DOHH2 (cell line): ENCODE measurements around the gene TNRC6C.
"Not testable (repeated sequence)": the region's sequence is repeated elsewhere in the genome, so short reads cannot be mapped to it uniquely, and the experiment has no call there.

Source experiments
- H3F3A ChIP-seq: fragments of 200-600 bp; sonication (generic), shearing (Covaris generic); 2 replicates; pipeline ENCODE4 v1.6.0; 2016; ENCODE audit warnings: antibody characterized with exemption, mild to moderate bottlenecking; ENCODE audit not compliant: control insufficient read depth, insufficient read depth
- H3K27ac ChIP-seq: fragments of 200-600 bp; sonication (generic); 2 replicates; pipeline ENCODE4 v1.5.1; 2014; ENCODE audit warnings: low read depth, mild to moderate bottlenecking, low read length, moderate library complexity
- H3K27me3 ChIP-seq: fragments of 200-600 bp; sonication (generic); 2 replicates; pipeline ENCODE4 v1.6.1; 2014; ENCODE audit warnings: mild to moderate bottlenecking, low read length, mixed read lengths; ENCODE audit not compliant: control insufficient read depth
- H3K36me3 ChIP-seq: fragments of 200-600 bp; sonication (generic); 2 replicates; pipeline ENCODE4 v1.6.1; 2014; ENCODE audit warnings: mild to moderate bottlenecking, low read length, moderate library complexity, mixed read lengths; ENCODE audit not compliant: control insufficient read depth
- H3K4me1 ChIP-seq: fragments of 200-600 bp; sonication (generic); 2 replicates; pipeline ENCODE4 v1.6.1; 2014; ENCODE audit warnings: mild to moderate bottlenecking, low read length, mixed read lengths; ENCODE audit not compliant: control insufficient read depth
- H3K4me2 ChIP-seq: fragments of 200-600 bp; sonication (generic); 2 replicates; pipeline ENCODE4 v1.6.0; 2014; ENCODE audit warnings: mild to moderate bottlenecking, low read length, moderate library complexity
- H3K4me3 ChIP-seq: fragments of 200-600 bp; sonication (generic); 2 replicates; pipeline ENCODE4 v1.5.1; 2014; ENCODE audit warnings: mild to moderate bottlenecking, low read length, mixed read lengths
- H3K79me2 ChIP-seq: fragments of 200-600 bp; sonication (generic); 2 replicates; pipeline ENCODE4 v1.6.1; 2014; ENCODE audit warnings: mild to moderate bottlenecking, low read length, mixed read lengths; ENCODE audit not compliant: control insufficient read depth
- H3K9me2 ChIP-seq: fragments of 200-600 bp; sonication (generic); replicated peaks from 2 replicates; pipeline ENCODE4 v1.6.1; 2014; ENCODE audit warnings: mild to moderate bottlenecking, low read length, mixed read lengths; ENCODE audit not compliant: control insufficient read depth
- H3K9me3 ChIP-seq: fragments of 200-600 bp; sonication (generic); 2 replicates; pipeline ENCODE4 v1.6.1; 2014; ENCODE audit warnings: antibody characterized with exemption, low read length, mixed read lengths; ENCODE audit not compliant: control insufficient read depth, insufficient read depth
- H4K20me1 ChIP-seq: fragments of 200-600 bp; sonication (generic); 2 replicates; pipeline ENCODE4 v1.6.0; 2014; ENCODE audit warnings: low read depth, mild to moderate bottlenecking, antibody characterized with exemption, low read length, moderate library complexity; ENCODE audit not compliant: control insufficient read depth, insufficient read depth
- CTCF ChIP-seq: fragments of 200-600 bp; sonication (generic); IDR thresholded peaks from one replicate; pipeline ENCODE4 v1.5.1; 2014; ENCODE audit warnings: antibody characterized with exemption, mild to moderate bottlenecking, low read depth, low read length; ENCODE audit not compliant: poor library complexity, severe bottlenecking
- EZH2phosphoT487 ChIP-seq: fragments of 200-600 bp; sonication (generic); IDR thresholded peaks from 2 replicates; pipeline ENCODE4 v1.6.1; 2017; ENCODE audit warnings: borderline replicate concordance, mild to moderate bottlenecking, antibody characterized with exemption, low read length, moderate library complexity, mixed read lengths

The TNRC6C gene

GRCh38 chr17:78062596-78062995 lies 104.1 kb downstream of the TNRC6C start:
- no peak for TF ChIP-seq EZH2phosphoT487
- TF ChIP-seq CTCF, result no peak
- Histone ChIP-seq H3K9me2 (no peaks in the 10 kb centered on the region), H3K4me3 (no peak overlapping the region), H3K79me2 (no peaks in the 10 kb centered on the region), H3K27me3 (no peaks in the 10 kb centered on the region), H3F3A (no peaks in the 10 kb centered on the region), H3K4me2 (no peak overlapping the region), H3K27ac (no peak overlapping the region), H3K4me1 (no peaks in the 10 kb centered on the region), H3K36me3 (0 out of 2 replicates have a peak, but pooled peaks cover 3% of the 10 kb centered on the region), H4K20me1 (no peaks in the 10 kb centered on the region), H3K9me3 (no peaks in the 10 kb centered on the region)

- H3K27me3 ChIP-seq, result no peaks in the 10 kb centered on the region
- H3K36me3 ChIP-seq, result peaks cover 7% of the 10 kb centered on the region; the same call in 1 of the 2 replicates
- no peak overlapping the region for H3K27ac ChIP-seq
- no peaks in the 10 kb centered on the region for H3K9me2 ChIP-seq
- no peaks in the 10 kb centered on the region for H3K79me2 ChIP-seq
- TF ChIP-seq EZH2phosphoT487 (no peak), CTCF (no peak)
- no peak overlapping the region for H3K4me2 ChIP-seq
- H3K4me1 ChIP-seq, result no peaks in the 10 kb centered on the region; the same call in 1 of the 2 replicates
- H3F3A ChIP-seq, result no peaks in the 10 kb centered on the region
- H4K20me1 ChIP-seq, result no peaks in the 10 kb centered on the region
- H3K4me3 ChIP-seq, result no peak overlapping the region
- H3K9me3 ChIP-seq, result no peaks in the 10 kb centered on the region
Observed at GRCh38 chr17:78063489-78063888, 105.0 kb downstream of the TNRC6C start.

- Histone ChIP-seq H3K79me2 (no peaks in the 10 kb centered on the region), H3K4me1 (peaks cover 8% of the 10 kb centered on the region), H4K20me1 (no peaks in the 10 kb centered on the region), H3K4me2 (no peak overlapping the region), H3K9me2 (no peaks in the 10 kb centered on the region), H3K36me3 (peaks cover 10% of the 10 kb centered on the region; the same call in 1 of the 2 replicates), H3K27ac (no peak overlapping the region), H3K4me3 (no peak overlapping the region), H3K27me3 (no peaks in the 10 kb centered on the region), H3F3A (no peaks in the 10 kb centered on the region), H3K9me3 (no peaks in the 10 kb centered on the region)
- TF ChIP-seq EZH2phosphoT487 (no peak), CTCF (no peak)
Observed at GRCh38 chr17:78064708-78065107, 106.2 kb downstream of the TNRC6C start.

GRCh38 chr17:78066976-78067375 lies 108.5 kb downstream of the TNRC6C start:
- not testable (repeated sequence) for H3K4me1 ChIP-seq, H3K4me3 ChIP-seq, H3K27me3 ChIP-seq, H3K9me2 ChIP-seq, H3K27ac ChIP-seq, H3K79me2 ChIP-seq, H4K20me1 ChIP-seq, H3K9me3 ChIP-seq, H3K4me2 ChIP-seq, H3F3A ChIP-seq
- H3K36me3 ChIP-seq, result peaks cover 19% of the 10 kb centered on the region
